Activated T-cell treated with anti-CD3 and anti-CD28 coated beads for 24 hours (primary cell): ENCODE results near the gene C3.

Source experiments
- DNase-seq: peaks from one replicate; pipeline ENCODE4 v3.0.0-alpha.2; 2020; ENCODE audit warnings: low read depth

The C3 gene

DNA sequence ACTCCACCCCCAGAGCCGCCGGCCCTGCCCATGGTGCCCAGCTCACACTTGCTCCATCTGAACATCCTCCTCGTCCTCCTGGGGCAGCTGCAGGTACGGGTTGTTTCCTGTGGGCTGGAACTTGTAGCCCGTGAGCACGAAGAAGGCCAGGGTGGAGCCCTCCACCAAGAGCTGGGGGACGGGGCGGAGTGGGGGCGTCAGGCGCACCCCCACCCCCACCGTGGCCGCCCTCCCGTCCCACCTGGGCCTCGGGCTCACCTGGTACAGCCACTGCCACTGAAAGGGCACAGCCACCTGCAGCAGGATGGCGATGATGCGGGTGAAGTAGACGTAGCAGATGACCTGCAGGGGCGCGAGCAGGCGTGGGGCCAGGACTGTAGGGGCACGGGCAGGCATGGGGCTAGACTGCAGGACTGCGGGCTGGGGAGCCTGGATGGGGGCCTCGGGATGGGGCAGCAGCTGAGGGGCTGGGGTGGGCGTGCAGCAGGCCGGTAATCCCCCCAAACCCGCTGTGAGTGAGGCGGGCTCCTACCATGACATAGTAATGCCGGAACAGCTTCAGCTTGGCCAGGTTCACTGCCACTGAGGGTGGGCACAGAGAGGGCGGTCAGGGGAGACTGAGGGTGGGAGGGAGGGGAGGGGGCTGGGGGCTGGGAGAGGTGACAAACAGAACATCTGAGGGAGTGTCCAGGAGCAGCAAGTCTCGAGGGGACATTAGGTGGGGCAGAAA, 10.7 kb upstream of the C3 start:
- no peak for DNase-seq

DNA sequence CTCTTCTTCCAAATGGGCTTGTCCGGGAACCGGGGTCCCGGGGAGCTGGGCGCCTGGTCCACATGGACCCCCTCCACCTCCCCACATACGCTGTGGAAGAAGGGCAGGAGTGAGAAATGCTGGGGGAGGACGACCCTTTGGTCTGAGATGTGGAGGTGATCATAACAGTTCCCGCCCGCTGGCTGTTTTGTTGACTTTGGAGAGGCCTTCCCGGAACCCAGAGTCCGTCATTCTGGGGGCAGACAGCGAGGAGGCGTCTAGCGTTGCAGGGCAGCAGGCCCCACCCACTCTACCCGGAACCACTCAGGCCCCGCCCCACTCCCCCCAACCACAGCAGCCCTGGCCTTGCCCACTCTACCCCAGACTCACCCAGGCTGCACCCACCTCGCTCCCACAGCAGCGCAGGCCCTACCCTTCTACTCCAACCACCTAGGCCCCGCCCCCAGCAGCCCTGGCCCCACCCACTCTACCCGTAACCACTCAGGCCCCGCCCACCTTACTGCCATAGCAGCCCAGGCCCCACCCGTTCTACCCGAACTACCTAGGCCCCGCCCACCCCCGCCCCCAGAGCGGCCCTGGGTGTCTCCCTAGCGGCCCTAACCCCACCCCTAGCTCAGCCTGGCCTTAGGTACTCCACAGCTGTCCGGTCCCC, 9.8 kb upstream of the C3 start:
- DNase-seq = no peak

DNA sequence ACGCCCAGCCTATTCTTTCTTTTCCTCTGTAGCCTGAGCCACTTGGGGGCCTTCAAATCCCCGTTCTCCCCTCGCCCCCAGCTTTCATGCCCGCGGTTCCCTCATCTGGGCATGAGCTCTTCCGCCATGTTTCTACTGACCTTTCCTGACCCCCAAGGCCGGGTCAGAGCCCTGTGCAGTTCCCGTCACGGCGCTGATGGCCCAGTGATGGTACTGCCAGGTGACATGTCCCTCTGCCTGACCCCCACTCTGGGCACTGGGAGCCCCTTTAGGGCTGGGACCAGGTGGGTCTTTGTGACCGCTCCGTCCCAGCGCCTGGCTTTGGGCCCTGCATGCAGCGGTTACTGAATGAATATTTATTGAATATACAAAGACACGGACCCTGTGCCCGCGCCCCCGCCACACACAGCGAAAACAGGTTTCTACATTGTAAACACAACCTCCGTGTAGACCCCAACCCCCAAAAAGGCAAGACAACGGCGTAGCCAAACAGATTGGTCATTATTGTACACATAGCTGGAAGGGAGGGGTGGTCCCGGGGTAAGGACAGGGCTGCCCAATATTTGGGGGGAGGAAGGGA, 9.2 kb upstream of the C3 start:
- no peak for DNase-seq

DNA sequence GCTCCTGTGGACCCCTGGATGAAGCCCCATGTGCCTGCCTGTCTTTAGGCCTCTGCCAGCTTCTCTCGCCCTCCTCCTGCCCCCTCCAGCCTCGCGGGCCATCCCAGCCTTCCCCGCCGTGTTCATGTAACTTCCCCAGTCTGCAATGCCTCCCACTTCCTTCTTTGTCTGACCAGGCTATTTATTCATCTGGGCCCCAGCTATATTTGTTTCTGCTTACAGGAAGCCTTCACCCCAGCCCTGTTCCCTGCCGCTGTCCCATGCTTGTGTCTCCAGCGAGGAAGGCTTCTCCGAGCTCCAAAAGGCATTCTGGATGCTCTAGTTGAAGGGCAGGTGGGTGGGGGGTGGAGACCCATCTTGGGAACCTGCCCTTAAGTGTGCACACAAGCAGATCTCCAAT, 7.9 kb upstream of the C3 start:
- DNase-seq = no peak

DNA sequence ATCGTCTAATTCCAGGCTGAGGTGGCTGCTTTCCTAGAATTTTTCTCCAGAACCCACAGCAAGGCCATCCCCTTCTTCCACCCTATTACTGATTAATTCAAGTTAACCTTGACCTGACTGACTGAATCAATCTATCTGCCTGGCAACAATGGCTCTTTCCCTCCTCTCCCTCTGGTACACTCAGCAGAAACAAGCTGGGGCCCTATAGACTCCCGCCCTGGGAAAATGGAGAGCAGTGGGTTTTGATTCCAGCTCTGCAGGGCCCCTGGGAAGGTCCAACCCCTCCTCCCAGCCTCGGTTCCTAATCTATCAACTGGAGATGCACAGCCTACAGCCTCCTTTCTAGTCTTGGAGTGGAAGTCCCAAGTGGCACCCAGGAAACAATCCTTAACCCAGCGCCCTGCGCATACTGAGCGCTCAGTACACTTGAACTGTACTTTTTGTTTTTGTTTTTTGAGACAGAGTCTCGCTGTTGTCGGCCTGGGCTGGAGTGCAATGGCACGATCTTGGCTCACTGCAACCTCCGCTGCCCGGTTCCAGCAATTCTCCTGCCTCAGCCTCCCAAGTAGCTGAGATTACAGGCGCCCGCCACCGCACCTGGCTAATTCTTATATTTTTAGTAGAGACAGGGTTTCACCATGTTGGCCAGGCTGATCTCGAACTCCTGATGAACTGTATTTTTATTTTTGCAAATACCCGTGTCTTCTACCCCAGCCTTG, 5.2 kb upstream of the C3 start:
- no peak for DNase-seq

DNA sequence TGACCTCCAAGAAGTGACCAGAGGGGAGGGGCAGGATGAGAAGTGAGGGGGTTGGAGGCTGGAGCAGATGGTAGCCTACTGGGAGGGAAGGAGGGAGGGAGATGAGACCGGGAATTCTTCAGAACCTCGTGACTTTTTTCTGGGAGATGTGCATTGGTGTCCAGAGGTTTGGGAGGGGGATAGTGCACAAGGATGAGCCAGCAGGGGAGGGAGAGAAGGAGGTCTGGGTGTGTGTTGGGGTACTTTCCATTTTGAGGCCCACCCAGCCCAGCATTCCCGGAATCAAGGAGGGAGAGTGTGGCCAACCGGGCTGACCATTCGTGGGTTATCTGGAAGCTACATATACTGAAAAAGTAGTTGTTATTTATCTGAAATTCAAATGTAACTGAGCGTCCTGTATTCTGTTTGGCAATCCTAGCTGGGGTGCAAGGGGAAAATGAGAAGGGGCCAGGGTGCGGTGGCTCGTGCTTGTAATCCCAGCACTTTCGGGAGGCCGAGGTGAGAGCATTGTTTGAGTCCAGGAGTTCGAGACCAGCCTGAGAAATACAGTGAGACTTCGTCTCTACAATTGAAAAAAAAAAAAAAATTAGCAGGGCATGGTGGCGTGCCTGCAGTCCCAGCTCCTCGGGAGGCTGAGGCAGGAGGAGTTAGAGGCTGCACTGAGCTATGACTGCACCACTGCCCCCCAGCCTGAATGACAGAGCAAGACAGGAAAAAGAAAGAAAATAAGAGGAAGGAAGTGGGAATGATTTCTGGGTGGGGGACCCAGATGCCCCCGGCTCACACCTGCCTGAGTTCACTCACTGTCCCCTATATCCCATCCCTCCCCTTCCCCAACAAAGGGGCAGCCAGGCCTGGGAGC, 4.4 kb upstream of the C3 start:
- no peak for DNase-seq

DNA sequence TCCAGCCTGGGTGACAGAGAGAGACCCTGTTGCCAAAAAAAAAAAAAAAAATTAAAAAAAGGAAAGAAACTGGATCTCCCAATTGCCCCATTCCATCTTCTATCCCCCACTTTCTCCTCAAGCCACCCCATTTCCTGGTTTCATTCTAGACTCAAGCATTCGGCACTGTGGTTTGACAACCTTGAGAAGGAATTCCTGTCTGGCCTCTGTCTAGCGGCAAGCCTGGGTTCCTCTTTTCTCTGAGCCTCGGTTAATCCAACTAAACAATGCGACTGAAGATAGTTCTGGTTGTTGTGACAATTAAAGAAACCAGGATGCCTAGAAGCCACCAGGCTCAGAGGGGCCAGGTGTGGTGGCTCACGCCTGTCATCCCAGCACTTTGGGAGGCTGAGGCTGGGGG, 3.3 kb upstream of the C3 start:
- no peak for DNase-seq

DNA sequence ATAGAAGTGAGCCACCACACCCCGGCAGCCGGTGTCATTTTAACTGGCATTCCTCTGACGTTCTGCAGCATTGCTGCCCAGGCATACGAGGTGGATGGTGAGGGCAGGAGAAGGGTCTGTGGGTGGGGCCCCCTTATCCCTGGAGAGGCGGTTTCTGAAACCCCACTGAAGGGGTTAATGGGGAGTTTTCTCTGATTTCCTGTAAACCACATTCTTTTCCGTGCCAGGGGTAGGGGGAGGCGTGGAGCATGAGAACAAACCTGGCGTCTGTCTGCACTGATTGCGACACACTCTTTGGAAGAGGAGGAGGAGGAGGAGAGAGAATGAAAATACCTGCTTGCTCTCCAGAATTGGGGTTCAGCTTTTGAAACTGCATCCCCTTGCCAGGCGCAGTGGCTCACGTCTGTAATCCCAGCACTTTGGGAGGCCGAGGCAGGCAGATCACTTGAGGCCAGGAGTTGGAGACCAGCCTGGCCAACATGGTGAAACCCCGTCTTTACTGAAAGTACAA, 2.7 kb upstream of the C3 start:
- no peak for DNase-seq

DNA sequence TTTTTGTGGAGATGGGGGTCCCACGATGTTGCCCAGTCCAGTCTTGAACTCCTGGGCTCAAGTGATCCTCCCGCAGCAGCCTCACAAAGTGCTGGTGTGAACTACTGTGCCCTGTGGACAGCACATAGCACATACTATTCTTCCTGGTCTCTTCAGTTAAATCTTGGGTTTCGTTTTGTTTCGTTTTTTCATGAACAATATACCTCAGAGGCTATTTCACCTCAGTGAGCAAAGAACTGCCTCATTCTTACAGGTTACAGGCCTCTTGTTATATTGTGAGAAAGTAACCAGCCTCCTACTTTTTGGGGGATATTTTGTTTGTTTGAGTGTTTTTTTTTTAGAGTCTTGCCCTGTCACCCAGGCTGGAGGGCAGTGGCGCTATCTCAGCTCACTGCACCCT, 1.3 kb upstream of the C3 start:
- DNase-seq = no peak

DNA sequence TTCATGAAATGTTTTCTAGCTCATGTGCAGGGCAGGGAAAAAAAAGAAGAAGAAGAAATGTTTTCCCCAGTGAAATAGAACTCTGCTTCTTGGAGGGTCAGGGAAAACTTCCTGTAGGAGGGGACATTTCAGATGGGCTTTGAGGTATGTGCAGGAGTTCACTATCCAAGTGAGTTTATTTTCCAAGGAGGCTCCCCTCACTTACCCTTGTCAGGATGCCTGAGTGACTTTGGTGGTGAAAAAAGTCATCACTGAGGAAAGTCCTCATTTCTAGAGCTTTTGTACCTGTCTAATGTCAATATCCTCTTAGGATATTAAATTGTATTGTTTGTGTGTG, 656 bp upstream of the C3 start:
- no peak for DNase-seq

DNA sequence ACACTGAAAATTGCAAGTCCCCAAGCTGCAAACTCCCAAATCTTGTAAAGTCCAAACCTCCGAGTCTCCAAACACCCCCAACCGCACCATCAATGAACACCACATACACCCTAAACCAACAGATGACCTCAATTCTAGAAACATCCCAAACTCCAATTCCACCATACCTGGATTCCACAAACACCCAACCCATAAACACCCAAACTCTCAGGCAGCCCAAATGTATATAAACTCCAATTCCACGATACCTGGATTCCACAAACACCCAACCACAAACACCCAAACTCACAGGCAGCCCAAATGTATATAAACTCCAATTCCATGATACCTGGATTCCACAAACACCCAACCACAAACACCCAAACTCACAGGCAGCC, 470 bp downstream of the C3 start:
- DNase-seq = no peak

DNA sequence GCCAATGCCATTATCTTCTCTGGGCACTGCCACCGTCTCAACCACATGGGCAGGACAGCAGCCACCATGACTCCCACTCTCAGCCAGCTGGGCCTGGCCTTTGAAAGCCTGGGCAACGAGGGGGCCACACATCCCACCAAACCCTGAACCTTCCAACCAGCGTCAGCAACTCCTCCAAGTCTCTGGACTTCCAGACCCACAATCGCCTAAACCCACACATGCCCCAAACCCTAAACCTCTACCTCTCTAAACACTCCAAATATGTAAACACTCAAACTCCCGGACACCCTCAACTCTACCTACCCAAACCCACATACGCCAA, 949 bp downstream of the C3 start:
- no peak for DNase-seq

DNA sequence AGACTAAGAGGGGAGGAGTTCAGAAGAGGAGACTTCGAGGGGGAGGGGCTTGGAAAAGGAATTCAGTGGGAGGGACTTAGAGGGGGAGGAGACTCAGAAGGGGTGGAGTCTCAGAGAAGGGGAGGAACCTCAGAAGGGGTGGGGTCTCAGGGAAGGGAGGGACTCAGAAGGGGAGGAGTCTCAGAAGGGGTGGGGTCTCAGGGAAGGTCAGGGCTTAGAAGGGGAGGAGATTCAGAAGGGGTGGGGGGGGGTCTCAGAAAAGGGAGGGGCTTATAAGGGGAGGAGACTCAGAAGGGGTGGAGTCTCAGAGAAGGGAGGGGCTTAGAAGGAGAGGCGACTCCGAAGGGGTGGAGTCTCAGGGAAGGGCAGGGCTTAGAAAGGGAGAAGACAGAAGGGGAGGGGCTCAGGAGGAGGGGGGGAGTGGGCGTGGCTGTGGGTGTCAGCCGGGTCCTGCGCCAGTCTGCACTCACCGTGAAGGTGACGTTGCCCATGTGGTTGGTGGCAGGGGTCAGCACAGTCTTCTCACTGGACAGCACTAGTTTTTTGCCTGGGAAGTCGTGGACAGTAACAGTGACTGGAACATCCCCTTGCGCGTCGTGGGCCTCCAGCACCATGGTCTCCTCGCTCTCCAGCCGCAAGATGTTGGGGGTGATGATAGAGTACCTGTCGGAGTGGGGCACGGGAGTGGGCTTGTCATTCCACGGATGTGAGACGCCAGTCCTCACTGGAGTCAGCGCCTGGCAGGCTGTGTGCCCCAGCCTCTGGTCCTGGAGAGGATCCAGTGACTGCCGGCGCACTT, 1.5 kb downstream of the C3 start:
- DNase-seq = no peak

DNA sequence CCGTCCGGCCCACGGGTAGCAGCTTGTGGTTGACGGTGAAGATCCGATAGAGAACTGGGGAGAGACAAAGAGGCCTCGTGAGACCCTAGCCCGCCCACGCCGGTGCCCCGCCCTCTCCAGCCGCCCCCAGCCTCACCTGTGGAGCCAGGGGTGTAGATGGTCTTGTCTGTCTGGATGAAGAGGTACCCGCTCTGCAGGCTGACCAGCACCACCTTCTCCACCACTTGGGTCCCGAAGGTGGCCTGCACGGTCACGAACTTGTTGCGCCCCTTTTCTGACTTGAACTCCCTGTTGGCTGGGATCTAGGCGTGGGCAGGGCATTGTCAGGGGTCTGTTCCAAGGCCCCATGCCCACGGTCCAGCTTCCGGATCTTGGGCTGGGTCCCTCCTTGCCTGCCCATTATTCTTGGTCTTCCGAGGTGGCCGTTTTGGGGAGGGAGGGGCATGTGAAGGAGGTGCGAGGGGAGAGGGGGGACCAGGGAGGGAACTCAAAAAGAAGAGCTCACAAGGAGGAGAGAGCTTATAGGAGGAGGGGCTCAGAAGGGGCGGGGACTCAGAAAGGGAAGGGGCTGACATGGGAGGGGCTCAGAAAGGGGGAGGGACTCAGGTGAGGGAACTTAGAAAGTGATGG, 2.2 kb downstream of the C3 start:
- no peak for DNase-seq

DNA sequence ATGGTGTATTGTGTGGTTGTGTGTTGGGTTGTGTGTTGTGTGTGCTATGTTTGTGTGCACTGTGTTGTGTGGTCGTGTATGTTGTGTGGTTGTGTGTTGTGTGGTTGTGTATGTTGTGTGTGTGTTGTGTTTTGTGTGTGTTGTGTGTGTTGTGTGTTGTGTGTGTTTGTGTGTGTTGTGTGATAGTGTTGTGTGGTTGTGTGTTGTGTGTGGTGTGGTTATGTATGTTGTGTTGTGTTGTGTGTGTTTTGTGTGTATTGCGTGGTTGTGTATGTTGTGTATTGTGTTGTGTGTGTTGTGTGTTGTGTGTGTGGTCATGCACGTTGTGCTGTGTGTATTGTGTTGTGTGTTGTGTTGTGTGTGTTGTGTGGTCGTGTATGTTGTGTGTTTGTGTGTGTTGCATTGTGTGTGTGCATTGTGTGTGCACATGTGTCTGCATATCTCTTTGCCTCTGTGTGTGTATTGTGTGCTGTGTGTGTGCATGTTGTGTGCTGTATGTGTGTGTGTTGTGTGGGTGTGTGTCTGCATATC, 2.9 kb downstream of the C3 start:
- no peak for DNase-seq

DNA sequence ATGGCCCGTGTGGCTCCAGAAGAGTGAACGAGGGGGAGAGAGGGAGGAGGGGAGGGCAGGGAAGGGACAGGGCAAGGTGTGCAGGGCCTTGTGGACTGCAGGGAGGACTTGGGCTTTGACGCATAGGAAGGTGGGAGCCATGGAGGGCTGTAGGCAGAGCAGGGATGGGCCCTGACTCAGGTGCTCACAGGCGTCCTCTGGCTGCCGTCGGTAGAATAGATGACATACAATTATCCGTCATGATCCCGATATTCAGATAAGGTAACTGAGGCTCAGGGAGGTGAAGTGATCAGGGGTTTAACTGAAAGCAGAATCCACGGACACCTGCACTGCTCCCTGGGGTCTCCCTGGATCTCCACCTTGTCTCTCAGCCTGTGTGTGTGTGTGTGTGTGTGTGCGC, 3.4 kb downstream of the C3 start:
- no peak for DNase-seq

DNA sequence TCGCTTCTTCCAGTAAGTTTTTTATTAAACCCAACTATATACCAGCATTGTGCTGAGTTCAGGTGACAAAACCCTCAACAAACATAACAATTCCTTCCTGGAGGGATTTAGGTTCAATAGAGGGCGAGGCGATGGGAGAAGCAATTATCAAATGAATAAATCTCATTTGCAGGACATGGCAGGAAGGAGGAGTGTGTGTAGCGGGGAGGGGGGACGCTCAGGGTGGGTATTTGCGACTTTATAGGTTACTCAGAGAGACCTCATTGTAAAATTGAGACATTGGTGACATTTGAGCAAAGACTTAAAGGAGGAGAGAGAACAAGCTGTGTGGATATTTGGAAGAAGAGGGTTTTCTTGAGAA, 3.9 kb downstream of the C3 start:
- no peak for DNase-seq

DNA sequence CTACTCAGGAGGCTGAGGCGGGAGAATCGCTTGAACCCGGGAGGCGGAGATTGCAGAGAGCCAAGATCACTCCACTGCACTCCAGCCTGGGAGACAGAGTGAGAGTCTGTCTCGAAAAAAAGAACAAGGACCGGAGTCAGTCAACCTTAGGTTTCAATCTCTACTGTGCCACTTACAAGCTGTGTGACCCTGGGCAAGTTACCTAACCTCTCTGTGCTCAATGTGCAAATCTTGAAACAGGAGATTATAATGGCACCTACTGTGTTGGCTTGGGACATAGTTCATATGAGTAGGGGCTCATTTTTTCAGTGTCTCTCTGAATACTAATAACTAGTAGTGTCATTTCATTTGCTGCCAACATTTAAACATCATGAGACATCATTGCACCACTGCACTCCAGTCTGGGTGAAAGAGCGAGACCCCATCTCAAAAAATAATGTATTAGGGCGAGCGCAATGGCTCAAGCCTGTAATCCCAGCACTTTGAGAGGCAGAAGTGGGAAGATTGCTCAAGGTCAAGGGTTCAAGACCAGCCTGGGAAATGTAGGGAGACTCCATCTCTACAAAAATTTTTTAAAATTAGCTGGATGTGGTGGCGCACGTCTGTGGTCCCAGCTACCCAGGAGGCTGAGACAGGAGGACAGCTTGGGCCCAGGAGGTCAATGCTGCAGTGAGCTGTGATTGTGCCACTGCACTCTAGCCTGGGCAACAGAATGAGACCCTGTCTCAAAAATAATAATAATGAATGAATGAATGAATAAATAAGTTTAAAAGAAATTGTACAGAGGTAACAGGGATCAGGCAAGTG, 5.5 kb downstream of the C3 start:
- no peak for DNase-seq

DNA sequence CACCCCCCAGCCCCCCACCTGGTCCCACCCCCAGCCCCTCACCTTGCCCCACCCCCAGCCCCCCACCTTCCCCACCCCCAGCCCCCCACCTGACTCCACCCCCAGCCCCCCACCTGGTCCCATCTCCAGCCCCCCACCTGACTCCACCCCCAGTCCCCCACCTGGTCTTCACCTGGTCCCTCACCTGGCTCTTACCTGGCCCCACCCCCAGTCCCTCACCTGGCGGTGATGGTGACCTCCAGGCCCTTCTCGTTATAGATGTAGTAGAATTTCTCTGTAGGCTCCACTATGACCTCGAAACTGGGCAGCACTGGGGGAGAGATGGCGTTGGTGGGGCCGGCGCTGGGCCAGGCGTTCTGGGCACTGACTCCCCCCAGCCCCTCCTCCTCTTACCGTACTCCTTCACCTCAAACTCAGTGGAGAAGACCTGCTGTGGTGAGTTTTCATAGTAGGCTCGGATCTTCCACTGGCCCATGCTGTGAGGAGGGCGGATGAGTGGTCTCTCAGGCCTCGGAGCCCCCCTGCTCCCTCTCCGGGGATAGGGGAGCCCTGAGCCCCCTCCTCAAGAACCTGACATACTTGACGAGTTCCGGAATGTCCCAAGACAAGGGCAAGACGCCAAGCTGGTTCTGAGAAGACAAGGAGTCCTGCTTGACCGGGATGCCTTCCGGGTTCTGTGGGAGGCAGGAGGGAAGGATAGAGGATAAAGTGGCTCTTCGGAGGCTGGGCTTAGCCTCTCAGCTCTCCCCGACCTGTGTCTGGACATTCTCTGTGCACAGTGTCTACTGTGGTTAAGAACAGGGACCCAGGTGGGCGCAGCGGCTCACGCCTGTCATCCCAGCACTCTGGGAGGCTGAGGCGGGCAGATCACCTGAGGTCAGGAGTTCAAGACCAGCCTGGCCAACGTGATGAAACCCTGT, 6.4 kb downstream of the C3 start:
- no peak for DNase-seq
